Colonic mucosa (tissue), 4 donors: ENCODE data around the gene IGFBP4. TPM values are rescaled to one million over a fixed set of nuclear protein-coding genes. Genes with fewer than 3 reads are reported as not detected.
A peak's percentile ranks its signal among the peaks of the same experiment; 100 is the strongest.

Source experiments
- DNase-seq: peaks from one replicate; pipeline ENCODE4 v3.0.0-alpha.2; 2020
- H3K27ac ChIP-seq: fragments of 200-600 bp; one replicate; pipeline ENCODE4 v1.8.0; 2021
- H3K27me3 ChIP-seq: fragments of 200-600 bp; one replicate; pipeline ENCODE4 v1.8.0; 2021
- H3K36me3 ChIP-seq: fragments of 200-600 bp; one replicate; pipeline ENCODE4 v1.8.0; 2021
- H3K4me1 ChIP-seq: fragments of 200-600 bp; one replicate; pipeline ENCODE4 v1.8.0; 2021; ENCODE audit warnings: mild to moderate bottlenecking
- H3K4me3 ChIP-seq: fragments of 200-600 bp; one replicate; pipeline ENCODE4 v1.8.0; 2021
- H3K9ac ChIP-seq, 2 donors: one replicate each; pipeline ENCODE4 v1.7.0; 2013; ENCODE audit warnings: control low read depth in 2 of 2, low read depth in 2 of 2, low read length in 2 of 2
- H3K9me3 ChIP-seq: fragments of 200-600 bp; one replicate; pipeline ENCODE4 v1.8.0; 2021
- CTCF ChIP-seq: fragments of 200-600 bp; IDR thresholded peaks from one replicate; pipeline ENCODE4 v1.8.0; 2022; ENCODE audit warnings: antibody characterized with exemption, mild to moderate bottlenecking
- intact Hi-C: fragments of 100-400 bp; cut with DNase I; formaldehyde crosslinking; loops from one replicate; pipeline ENCODE4 v1.14.1; 2022
- total RNA-seq, 2 donors: library from RNA; stranded (reverse); fragmentation: NEBNext Ultra II Directional in 1 of 2; extraction: Animal tissue kit (Norgen Biotek cat#: 25700) in 1 of 2; gene quantifications; one replicate each; pipeline ENCODE4 v1.2.1, GENCODE V29; 2021
- donor health status: healthy.
- donor health status: DM: no; HTN: no; CAD: no.
- donor health status: DM: no; HTN: no; CAD: no.

Gene IGFBP4
- total RNA-seq, 2 donors from 2014 or later, result 182 to 291 TPM

GRCh38 chr17:40433551-40434415 is 9.5 kb upstream of the IGFBP4 start:
- Histone ChIP-seq H3K4me1 (no peaks in the 10 kb centered on the region), H3K9me3 (no peaks in the 10 kb centered on the region), H3K36me3 (no peaks in the 10 kb centered on the region), H3K9ac (no peak overlapping the region), H3K27me3 (no peaks in the 10 kb centered on the region), H3K4me3 (no peak overlapping the region), H3K27ac (no peak overlapping the region)
- intact Hi-C loops, result no loop called here
- peak; percentile 42 for TF ChIP-seq CTCF
- no peak for DNase-seq

DNA sequence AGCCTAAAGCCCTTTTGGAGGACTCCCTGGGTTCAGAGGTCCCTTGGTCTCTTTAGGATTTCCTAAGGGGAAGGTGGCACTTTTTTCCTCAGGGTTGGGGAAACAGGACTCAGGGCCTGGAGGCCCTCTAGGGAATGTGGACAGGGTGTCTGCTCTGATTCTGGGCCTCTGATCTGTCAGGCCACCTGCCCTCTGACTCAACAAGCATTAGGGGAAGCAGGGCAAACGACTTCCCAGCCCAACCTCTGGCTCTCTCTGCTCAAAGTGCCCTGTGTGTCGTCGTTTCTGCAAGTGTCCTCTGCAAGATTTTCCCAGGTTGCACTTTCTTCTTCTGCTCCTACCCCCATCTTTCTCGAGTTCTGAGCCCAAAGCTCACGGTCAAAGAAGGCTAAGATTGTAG is 6.6 kb upstream of the IGFBP4 start:
- no peak for DNase-seq
- H3K4me1 ChIP-seq, result no peaks in the 10 kb centered on the region

GRCh38 chr17:40437095-40437732 is 6.0 kb upstream of the IGFBP4 start:
- Histone ChIP-seq H3K27ac (no peak overlapping the region), H3K9ac (no peak overlapping the region), H3K9me3 (no peaks in the 10 kb centered on the region), H3K27me3 (no peaks in the 10 kb centered on the region), H3K4me1 (no peaks in the 10 kb centered on the region), H3K36me3 (no peaks in the 10 kb centered on the region), H3K4me3 (no peak overlapping the region)
- no peak for TF ChIP-seq CTCF
- intact Hi-C loops, result no loop called here
- DNase-seq, result no peak

More for the DNA sequence above, 6.6 kb upstream of the IGFBP4 start:
- H3K9ac ChIP-seq, result no peak overlapping the region
- no peak overlapping the region for H3K27ac ChIP-seq
- no peaks in the 10 kb centered on the region for H3K27me3 ChIP-seq
- no peaks in the 10 kb centered on the region for H3K9me3 ChIP-seq
- H3K36me3 ChIP-seq, result no peaks in the 10 kb centered on the region
- intact Hi-C loops, result no loop called here
- no peak overlapping the region for H3K4me3 ChIP-seq
- no peak for TF ChIP-seq CTCF

DNA sequence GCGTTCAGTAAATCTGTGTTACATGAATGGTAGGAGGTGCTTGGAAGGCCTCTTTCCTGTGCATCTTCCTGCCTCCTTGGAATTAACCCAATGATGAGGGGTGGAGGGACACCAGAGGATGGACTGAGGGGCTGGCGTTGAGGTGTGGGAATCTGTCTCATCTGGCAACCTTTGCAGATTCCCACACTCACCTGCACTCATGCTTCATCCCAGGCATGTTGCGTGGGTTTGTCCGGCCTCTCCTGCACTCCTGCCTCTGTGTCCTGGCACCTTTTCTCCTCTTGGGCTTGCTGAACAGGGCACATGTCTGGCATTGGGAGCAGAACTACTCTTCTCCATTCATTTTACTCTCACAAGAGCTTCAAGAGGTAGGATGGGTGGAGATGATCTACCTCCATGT is 3.1 kb upstream of the IGFBP4 start:
- no peak overlapping the region for H3K4me3 ChIP-seq
- H3K36me3 ChIP-seq, result no peaks in the 10 kb centered on the region
- no peaks in the 10 kb centered on the region for H3K4me1 ChIP-seq
- no peaks in the 10 kb centered on the region for H3K27me3 ChIP-seq
- intact Hi-C loops, result loop anchor here (2.0 to 5.0 kb wide), 2 partner anchors 37 to 95 kb away; no protein-coding TSS in a partner anchor
- no peak for TF ChIP-seq CTCF
- H3K9ac ChIP-seq, result no peak overlapping the region
- H3K9me3 ChIP-seq, result no peaks in the 10 kb centered on the region
- no peak for DNase-seq
- no peak overlapping the region for H3K27ac ChIP-seq

DNA sequence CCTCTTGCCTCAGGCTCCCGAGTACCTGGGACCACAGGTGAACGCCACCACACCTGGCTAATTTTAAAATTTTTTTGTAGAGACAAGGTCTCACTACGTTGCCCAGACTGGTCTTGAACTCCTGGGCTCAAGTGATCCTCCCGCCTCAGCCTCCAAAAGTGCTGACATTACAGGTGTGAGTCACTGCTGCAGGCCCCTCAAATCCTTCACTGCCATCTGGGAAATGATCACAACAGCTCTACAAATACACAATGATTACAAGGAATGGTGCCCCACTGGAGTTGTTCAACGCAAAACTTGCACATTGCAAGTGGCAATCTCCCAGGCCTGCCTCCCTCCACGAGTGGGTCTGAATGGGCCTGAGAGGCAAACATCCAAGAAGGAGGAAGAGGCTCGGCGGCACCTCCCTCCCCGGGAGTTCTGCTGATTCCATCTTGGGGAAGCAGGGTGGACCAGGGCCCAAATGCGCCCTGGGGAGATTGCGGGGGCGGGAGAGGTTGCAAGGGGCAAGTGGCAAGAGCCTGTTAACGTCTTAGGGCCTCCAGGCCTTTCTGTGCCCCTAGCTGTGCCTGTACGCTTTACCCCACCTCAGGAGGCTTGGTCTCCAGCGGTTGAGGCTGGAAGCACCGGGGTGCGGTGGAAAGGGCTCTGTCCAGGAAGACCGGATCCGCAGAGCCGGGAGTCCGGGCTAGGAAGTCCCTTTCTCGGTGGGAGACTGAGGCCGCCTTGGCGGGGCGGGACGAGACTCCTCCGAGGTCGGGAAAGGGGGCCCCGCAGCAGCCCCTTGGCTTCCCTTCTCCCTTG is 656 bp upstream of the IGFBP4 start:
- no peaks in the 10 kb centered on the region for H3K9me3 ChIP-seq
- peak overlapping the region; percentile 86 to 93 for H3K9ac ChIP-seq
- no peak for TF ChIP-seq CTCF
- peak overlapping the region; percentile 74 for H3K4me3 ChIP-seq
- no peaks in the 10 kb centered on the region for H3K36me3 ChIP-seq
- peaks cover 9% of the 10 kb centered on the region for H3K4me1 ChIP-seq
- intact Hi-C loops, result loop anchor here (5.0 kb wide), 1 partner anchor 35 kb away; no protein-coding TSS in a partner anchor
- H3K27me3 ChIP-seq, result no peaks in the 10 kb centered on the region
- peak overlapping the region; percentile 78 for H3K27ac ChIP-seq
- peak; percentile 55 for DNase-seq
